Brain microvascular endothelial cell (primary cell): ENCODE results near the gene GPR142.

Experiments
- DNase-seq: peaks from one replicate; pipeline ENCODE4 v3.0.0-alpha.2; 2020
- H3K27ac ChIP-seq: fragments of 250-450 bp; sonication (Bioruptor Pico); 2 replicates; pipeline ENCODE4 v1.5.1; 2020; ENCODE audit warnings: mild to moderate bottlenecking, moderate library complexity
- H3K27me3 ChIP-seq: fragments of 250-450 bp; sonication (Bioruptor Pico); replicated peaks from 2 replicates; pipeline ENCODE4 v1.5.1; 2020; ENCODE audit warnings: mild to moderate bottlenecking
- H3K36me3 ChIP-seq: fragments of 250-450 bp; sonication (Bioruptor Pico); replicated peaks from 2 replicates; pipeline ENCODE4 v1.5.1; 2020; ENCODE audit warnings: mild to moderate bottlenecking
- H3K4me3 ChIP-seq: 2 replicates; pipeline ENCODE4 v1.5.1; 2011; ENCODE audit warnings: low read depth, mild to moderate bottlenecking, control low read depth, low read length, moderate library complexity
- in situ Hi-C: cut with HindIII; loops from 2 replicates; pipeline ENCODE4 v1.10.0; 2017; ENCODE audit warnings: low sequenced_read_pairs, low pct_ligation_motif_present
- TF ChIP-seq, protein P1 (sequence below): IDR thresholded peaks from 2 replicates; pipeline ENCODE4 v1.5.1; 2011; ENCODE audit warnings: low read depth, mild to moderate bottlenecking, moderate library complexity, low read length, control low read depth, inconsistent platforms; ENCODE audit errors: missing control alignments

The GPR142 gene

DNA sequence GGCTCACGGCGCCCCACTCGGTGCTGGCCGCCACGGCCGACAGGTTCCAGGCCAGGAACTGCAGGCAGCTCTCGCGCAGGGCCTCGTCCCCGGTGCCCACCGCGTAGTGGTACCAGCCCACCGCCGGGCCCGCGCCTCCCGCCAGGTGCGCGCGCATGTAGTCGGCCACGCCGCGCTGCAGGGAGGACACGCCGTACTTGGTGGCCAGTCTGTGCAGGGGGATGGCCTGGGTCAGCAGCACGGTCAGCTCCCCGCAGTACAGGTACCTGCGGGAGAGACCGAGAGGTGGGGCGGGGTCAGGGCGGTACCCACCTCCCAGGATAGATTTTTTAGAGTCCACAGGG lies 9.9 kb upstream of the GPR142 start:
- Histone ChIP-seq H3K36me3 (no peaks in the 10 kb centered on the region), H3K4me3 (no peak overlapping the region), H3K27ac (no peak overlapping the region), H3K27me3 (peaks cover 28% of the 10 kb centered on the region)
- TF ChIP-seq, protein P1, sequence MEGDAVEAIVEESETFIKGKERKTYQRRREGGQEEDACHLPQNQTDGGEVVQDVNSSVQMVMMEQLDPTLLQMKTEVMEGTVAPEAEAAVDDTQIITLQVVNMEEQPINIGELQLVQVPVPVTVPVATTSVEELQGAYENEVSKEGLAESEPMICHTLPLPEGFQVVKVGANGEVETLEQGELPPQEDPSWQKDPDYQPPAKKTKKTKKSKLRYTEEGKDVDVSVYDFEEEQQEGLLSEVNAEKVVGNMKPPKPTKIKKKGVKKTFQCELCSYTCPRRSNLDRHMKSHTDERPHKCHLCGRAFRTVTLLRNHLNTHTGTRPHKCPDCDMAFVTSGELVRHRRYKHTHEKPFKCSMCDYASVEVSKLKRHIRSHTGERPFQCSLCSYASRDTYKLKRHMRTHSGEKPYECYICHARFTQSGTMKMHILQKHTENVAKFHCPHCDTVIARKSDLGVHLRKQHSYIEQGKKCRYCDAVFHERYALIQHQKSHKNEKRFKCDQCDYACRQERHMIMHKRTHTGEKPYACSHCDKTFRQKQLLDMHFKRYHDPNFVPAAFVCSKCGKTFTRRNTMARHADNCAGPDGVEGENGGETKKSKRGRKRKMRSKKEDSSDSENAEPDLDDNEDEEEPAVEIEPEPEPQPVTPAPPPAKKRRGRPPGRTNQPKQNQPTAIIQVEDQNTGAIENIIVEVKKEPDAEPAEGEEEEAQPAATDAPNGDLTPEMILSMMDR: no peak
- no peak for DNase-seq
- in situ Hi-C loops: no loop called here

DNA sequence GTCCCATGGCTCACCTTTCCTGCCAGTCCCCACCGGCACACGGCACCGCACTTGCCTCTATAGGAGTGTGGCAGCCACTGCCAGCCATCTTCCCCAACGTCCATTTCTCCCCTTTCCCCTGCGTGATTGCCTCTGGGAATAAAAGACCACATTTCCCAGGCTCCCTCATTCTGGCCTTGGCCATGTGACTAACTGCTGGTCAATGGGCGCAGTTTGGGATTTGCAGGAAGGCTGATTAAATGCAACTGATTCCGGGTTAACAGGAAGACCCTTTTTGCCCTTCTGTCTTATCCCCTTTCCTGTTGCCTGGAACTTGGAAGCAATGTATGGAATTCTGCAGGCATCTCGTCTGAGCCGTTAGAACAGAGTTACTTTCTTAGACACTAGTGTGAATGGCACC lies 8.6 kb upstream of the GPR142 start:
- H3K27ac ChIP-seq: no peak overlapping the region

DNA sequence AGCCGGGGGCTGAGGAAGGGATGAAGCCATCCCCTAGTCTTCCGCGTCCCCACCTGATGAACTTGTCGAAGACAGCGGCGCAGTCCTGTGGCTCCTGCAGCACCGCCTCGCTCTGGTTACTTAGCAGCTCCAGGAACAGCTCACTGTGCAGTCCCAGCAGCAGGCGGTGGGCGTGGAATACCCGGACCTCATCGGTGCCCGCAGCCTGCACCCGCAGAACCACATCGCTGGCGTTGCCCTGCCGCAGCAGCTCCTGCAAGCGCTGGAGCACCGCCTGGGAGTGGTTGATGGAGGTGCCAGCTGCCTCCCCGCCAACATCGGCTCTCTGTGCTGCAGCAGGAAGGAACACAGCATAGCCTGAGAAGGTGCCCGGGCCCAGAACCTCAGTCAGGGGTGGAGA lies 7.4 kb upstream of the GPR142 start:
- H3K27me3 ChIP-seq: peaks cover 21% of the 10 kb centered on the region
- in situ Hi-C loops: no loop called here
- DNase-seq: no peak
- H3K36me3 ChIP-seq: no peaks in the 10 kb centered on the region
- TF ChIP-seq, protein P1: no peak
- H3K27ac ChIP-seq: no peak overlapping the region
- H3K4me3 ChIP-seq: no peak overlapping the region

More for the DNA sequence above, 8.6 kb upstream of the GPR142 start:
- DNase-seq: no peak
- in situ Hi-C loops: no loop called here
- Histone ChIP-seq H3K4me3 (no peak overlapping the region), H3K27me3 (peaks cover 25% of the 10 kb centered on the region), H3K36me3 (no peaks in the 10 kb centered on the region)
- TF ChIP-seq, protein P1: no peak

DNA sequence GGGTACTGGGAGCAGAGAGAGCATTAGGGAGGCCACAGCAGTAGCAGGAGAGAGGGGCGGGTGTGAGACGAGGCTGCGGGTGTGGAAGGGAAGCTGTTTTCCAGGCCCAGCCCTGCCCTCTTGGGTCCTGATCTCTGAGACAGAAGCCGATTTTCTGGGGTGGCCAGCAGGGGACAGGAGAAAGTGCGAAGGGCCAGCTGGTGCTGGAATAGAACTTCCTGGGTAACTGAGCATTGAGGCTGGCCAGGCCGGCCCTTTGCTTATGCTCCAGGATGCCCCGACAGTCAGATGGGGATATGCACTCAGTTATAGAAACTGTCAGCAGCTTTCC lies 6.4 kb upstream of the GPR142 start:
- in situ Hi-C loops: no loop called here

DNA sequence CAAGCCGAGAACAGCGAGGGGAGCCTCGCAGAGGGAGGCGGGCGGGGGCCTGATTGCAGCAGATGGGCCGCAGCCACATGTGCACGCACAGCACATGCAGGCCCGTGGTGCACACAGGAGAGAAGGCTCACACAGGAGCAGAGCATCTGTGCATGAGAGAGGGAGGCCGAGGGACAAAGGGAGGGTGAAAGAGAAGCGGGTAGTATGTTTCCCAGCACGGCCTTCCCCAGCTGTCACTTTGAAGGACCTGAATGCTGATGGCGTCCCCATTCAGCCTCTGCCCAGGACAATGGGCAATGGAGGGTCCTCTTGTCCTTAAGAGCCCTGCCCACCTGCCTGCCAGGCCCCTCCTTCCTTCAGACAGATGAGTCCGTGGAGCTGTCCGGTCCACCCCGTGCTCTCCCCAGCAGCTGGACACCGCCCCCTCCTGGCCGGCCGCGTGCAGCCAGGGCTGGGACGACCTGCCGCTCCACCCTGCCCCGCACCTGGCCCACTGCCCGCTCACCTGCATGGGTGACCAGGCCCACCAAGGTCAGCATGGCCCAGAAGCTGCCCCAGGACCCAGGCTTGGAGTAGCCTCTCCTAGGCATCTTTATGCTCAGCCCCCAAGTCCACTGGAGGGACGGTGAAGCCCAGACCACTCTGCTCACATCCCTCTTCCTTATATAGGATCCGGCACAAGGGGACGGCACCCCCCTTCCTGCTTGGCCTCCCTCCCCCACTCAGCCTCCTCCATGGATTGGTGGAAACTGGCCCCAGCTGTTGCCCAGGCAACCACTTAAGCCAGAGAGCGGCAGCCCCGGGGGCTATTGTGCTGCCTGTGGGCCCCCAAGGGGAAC lies 5.9 kb upstream of the GPR142 start, which contains the start of gene BTBD17:
Gene BTBD17 (minus strand): TSS at position 639 of the 839 bp plus-strand sequence. CDS start 49 bp downstream, at position 590.
- no peak within 1 kb of the TSS for H3K27ac ChIP-seq
- H3K27me3 ChIP-seq: peaks cover 18% of the 10 kb centered on the region
- DNase-seq: peak; percentile 5
- H3K4me3 ChIP-seq: no peak within 1 kb of the TSS
- no peaks in the 10 kb centered on the region for H3K36me3 ChIP-seq
- TF ChIP-seq, protein P1: peak; percentile 60
- in situ Hi-C loops: no loop called here

More for the DNA sequence above, 6.4 kb upstream of the GPR142 start:
- Histone ChIP-seq H3K27ac (no peak overlapping the region), H3K27me3 (peaks cover 21% of the 10 kb centered on the region), H3K36me3 (no peaks in the 10 kb centered on the region), H3K4me3 (no peak overlapping the region)
- DNase-seq: no peak
- TF ChIP-seq, protein P1: no peak

DNA sequence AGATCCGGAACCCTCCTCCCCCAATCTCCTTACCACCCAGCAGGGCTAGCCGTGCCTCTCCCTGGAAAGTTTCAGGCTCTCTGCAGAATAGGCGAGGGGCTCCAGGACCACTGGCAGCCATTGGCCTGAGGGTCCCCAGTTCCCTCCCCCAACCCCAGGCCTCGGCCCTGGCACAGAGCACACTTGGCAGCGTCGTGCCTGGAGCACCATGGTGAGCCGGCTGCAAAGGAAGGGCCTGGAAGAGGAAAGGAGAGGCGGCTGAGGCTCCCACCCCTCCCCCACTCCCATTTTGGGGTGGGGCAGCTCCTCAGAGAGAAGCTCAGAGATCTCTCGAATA lies 5.3 kb upstream of the GPR142 start:
- TF ChIP-seq, protein P1: no peak
- in situ Hi-C loops: no loop called here
- DNase-seq: no peak
- H3K36me3 ChIP-seq: no peaks in the 10 kb centered on the region
- no peak overlapping the region for H3K4me3 ChIP-seq
- no peak overlapping the region for H3K27ac ChIP-seq
- H3K27me3 ChIP-seq: peaks cover 12% of the 10 kb centered on the region
